Measurements from ENCODE around the gene F8.

The F8 gene

DNA sequence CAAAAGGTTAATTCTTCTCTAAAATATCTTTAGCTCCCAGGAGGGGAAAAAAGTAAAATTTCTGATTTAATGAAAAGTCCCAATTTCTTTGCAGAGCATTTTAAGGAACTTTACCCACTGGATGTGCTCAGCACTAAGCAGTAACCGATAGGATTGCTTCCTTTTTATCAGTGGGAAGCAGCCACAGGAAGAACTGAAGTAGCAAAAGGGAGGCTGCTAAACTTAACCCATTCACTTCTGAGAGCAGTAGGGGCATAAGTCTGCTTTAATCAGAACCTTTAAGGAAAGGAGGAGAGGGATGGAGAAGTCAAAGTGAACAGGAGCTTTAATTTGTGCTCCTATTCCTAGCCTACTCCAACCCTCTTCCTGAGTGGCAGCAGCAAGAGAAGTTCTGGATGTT, at the start of gene F8:
Gene F8, minus strand, starts transcription at position 139 of the 400 bp plus-strand sequence. CDS start 171 bp downstream, outside the sequence.
- DNase-seq = no peak

DNA sequence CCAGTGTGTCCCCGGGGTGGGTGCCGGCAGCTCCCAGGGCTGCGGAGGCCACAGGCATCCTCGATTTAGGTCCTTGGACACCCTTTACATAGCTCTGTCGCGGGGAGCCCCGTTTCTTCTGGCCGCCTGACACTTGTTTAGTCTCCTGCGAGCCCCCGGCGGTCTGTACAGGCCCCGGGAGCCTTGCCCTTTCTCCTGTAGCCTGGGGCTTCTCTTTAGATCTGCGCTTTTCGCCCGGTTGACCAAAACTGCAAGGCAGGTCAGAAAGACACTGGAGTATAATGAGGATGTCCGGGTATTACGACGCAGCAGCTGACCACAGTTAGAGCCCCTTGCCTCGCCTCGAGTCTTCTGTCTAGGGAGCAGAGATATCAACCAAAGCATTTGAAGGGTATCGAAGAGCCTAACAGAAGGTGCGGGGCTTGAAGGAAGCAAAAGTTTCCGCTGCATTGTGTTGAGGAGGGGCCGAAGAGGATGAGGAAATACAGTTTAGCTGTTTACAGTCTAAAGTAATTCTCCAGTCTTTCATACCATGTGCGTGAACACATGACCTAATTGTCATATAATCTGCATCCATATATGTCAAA, 49.3 kb upstream of the F8 start:
- DNase-seq = no peak

DNA sequence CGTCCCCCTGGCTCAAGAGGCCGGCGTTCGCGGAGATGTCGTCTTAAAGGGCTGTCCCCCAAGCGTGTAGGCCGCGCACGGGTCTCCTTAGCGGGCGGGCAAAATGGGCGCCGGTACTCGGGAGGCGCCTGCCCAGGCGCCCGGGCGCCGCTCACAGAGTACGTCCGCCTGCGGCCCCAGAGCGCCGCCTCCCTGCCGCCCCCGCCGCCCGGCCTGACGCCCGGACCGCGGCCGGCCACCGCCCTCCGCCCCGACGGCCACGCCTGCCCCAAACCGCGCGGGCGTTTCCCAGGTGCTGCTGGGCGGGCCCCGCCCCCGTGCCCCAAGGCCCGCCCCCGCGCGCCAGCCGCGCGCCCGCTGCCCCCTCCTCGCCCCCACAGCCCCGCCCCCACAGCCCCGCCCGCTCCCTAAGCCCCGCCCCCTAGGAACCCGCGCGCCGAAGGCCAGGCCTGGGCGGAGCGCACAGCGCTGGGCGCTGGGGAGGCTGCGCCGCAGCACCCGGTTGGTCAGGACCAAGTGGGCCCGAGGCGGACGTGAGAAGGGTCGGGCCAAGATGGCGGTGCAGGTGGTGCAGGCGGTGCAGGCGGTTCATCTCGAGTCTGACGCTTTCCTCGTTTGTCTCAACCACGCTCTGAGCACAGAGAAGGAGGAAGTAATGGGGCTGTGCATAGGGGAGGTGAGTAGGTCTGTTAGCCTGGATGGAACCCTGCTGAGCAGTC, 48.6 kb upstream of the F8 start, which contains the start of the genes BRCC3, CMC4 and MTCP1:
Gene BRCC3, plus strand, starts transcription at position 534 of the 719 bp plus-strand sequence. Its CDS starts 20 bp downstream, at position 554.
Gene CMC4, minus strand, starts transcription at position 162 of the 719 bp plus-strand sequence. CDS start 7,113 bp downstream, outside the sequence.
Gene MTCP1, minus strand, starts transcription at position 162 of the 719 bp plus-strand sequence. CDS start 5,126 bp downstream, outside the sequence.
- peak; percentile 61 to 66 for DNase-seq

DNA sequence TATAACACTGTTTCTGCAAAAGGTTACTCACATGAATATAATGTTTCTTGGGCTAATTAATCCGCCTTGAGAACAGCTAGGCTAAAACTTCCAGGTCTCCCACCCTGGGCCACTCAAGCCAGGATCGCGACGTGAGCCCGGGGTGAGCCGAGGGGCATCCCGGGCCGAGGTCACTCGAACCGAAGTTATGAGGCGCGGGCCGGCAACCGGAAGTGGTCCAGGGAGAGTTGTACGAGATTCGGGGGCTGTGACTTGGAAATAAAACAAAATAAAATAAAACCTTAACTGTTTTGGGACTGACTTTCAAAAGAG, 48.1 kb upstream of the F8 start:
- DNase-seq = no peak

DNA sequence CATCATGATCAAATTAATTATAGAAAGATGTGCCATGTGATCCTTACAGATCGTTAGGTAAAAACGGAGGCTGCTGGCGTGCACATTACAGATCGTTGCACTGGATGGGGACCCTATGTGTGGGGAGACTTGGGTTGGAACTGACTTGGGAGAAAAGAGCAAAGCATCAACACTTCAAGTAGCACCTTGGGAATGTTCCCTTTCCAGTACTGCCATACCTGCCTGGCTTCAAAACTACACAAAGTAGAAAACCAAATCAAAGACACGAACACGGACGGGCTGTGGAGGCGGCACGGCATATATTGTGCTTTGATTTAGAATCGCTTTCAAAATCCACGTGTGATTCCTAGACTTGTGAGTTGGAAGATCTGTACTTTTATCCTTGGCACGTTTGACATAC, 47.5 kb upstream of the F8 start:
- DNase-seq = no peak

DNA sequence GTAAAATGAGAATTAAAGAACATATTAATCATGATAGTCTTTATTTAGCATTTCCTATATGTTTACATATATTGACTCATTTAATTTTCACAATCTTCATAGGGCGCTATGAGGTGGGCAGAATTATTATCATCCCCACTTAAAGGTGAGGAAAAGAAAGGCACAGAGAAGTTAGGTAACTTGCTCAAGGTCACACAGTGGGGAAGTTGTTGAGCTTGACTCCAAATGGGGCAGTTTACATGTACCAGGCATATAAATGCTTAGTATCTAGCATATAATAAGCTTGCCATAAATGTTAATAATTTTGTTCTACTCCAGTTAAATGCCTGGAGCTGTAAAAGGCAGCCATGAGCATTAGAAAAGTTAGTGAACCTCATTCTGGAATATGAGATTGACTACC, 46.9 kb upstream of the F8 start:
- DNase-seq = no peak

DNA sequence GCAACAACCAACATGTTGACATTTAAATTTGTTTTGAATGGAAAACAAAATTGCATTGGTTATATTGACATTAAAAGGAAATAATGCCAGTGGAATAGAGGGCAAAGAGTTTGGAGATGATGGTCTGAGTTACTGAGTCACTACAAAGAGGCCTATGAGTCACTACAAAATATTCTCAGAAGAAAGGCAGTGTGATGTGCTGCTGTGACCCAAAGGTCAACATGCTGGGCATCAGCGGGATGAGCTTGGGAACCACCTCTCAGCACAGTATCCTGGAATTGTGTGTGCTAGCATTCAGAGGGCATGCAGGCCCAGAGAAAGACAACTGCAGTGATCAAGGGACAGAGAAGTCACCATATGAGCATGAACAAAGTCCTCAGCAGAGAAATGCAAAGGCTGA, 45.6 kb upstream of the F8 start:
- no peak for DNase-seq

DNA sequence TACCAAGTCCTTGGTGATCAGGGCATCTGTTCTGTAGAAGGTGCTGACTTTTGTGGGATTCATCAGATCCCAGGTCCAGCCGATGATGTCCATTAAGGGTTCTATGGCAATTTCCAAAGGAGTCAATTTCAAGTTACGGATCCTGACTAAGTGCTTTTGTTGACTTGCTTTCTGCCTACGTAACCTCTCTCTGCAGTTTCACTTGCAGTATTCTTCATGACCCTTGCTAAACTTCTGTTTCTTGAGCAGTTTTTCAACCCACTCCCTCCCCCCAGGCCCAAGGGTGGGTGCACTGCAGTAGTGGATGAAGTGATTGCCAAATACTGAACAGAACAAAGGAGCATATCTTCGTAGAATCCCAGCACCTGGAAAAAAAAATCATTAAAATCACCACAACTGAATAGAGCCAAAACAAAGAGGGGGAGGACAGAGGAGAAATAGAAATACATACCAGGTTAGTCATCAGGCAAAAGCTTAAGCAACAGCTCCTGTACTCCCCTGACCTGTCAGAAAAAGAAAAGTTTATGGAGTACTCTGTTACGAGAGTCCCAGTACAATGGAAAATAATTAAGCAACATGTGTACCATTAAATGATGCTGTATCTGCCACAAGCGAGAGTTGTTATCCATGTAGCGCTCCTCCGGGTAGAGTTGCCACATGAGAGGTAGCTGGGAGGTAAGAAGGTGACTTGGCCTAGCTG, 42.7 kb upstream of the F8 start:
- DNase-seq = no peak

DNA sequence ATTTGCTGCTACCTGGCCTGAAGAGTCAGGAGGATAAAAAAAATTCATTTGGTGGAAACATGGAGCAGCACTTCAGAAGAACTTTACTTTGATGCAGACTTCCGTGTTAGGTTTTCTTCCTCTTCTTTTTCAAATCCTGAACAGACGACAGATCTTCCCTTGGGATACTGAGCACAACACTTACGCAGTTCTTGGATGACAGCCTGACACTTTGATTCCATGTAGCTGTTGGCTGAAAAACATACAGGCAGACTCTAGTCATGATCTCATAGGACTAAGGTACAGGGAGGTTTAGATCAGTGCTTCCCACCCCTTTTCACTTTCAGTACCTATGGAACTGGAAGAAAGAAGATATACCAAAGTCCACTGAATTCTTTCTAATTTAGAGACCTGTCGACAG, 39.2 kb upstream of the F8 start:
- no peak for DNase-seq

DNA sequence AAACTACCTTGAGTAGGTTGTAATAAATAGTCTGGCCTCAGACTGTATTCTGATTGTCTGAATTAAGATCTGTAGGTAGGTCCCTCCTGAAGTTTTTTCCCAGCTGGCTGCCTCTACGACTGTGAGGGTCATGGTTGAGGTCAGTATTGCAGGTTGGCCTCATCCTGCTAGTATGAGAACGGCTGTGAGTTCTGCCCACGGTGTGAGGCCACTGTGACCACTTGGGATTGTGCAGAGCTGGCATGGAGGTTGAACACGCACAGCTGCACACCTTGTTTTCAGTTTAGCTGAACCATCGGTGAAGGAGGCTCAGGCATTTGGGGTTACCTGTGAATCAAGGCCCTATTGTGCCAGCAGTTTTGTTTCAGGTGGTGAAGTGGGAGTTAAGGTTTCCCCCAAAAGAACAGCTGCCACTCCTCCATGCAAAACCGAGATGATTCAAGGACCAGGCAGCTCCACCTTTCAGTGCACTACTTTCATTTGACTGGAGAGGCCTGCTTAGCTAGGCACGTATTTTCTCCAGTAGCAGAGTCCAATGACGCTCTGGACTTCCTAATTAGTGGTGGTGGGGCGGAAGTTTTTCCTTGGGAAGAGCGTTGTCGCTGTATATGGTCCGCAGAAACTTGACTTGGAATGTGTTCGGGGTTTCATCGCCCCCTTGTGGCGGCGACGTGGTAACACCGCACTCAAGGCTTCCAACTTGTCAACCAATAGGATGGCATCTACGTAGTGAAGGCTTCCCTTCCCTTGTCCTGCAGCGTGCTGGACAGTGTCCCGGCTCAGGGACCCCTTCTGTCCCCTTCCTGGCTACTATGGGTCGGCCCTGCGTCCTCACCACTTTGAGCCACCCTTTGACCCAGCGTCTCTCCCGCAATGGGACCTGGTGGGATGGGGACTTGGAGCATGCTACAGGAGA, 34.6 kb upstream of the F8 start:
- peak; percentile 35 to 37 for DNase-seq

DNA sequence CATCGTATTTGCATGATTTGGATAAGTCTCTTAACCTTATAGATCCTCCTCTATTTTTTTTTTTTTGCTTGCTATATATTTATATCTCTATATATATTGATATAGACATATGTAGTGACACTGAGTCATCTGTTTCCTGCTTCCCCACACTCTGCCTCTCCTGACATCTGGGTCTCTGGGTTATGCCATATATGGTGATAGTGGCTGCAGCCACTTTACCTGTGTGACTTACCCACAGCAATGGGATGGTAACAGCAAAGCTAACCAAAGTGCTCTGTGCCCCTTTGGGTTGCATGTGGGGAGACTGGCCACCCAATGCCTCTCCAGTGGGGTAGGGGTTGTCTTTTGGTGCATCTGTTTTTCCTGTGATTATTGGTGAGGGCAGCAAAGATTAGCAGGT, 33.9 kb upstream of the F8 start:
- no peak for DNase-seq

DNA sequence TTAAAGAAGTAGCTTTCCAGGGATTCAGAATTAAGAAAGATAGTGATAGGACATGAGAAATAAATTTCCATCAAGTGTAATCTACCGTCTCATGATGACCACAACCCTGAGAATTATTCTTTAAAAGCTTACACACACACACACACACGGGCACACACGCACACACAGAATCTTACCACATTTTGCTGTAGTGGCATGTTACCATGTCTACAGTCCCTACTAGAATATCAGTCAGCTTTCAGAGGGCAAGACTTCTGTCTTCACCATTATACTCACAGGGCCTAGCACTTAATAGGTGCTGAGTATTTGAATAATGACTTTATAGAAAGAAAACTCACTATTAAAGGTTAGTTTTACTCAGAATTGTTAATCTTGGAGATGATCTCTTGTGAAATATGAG, 33.0 kb upstream of the F8 start:
- DNase-seq = no peak

DNA sequence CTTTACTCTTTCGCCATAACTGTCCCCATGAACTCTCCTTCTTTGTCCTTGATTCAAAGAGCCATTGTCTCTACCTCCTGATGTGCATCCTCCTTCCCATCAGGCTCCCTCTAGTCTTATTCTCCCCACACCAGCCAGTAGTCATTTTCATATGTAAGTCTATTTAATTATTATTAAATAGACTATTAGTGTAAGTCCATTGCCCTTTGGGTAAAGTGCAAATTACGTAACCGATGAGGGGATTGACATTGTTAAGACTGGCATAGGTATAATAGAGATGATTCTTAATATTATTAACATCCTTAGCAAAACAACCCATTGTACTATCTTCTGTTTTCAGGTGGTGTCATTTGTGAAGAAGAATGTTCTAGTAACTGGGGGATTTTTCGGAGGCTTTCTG, 31.7 kb upstream of the F8 start:
- no peak for DNase-seq

DNA sequence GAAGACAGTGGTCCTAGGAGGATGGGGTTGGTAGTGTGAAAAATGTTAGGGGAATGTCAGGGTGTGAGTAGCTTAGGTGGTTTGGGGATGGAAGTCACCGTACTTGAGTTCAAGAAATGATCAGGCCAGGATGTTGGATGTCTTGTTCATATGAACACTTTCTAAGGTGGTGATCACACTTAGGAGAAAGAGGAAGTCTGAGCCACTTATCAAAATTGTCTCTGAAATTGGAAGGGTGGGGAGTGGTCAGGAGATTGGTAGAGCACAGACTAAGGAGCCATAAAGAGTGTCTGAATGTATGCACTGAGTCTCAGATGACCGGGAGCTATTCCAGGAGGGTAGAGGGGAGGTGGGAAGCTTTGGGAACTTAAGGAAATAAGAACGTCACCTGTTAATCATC, 31.1 kb upstream of the F8 start:
- DNase-seq = no peak

DNA sequence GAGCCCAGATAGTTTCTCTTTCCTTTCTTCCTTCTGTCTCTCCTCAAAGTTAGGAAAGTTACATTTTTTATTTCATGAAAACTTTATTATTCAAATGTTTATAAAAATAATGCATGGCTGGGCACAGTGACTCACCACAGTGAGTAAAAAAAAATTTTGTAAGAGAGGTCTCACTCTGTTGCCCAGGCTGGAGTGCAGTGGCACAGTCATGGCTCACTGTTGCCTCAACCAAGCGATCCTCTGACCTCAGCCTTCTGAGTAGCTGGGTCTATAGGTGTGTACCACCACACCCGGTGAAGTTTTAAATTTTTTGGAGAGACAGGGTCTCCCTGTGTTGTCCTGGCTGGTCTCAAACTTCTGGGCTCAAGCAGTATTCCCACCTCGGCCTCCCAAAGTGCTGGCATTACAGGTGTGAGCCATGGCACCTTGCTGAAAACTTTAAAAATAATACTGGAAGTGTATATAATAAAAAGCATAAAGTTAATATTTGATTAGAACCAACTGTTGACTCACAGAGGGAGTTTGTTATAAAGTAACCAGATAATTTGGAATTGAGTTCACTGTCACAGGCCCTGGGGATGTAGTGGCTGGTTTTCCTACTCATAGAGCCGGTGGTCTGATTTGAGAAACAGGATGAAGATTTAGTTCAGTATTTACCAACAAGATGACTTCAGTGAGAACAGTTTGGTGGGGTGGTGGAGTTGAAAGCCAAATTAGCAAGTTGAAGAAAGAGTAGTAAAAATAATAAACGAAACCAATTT, 30.4 kb upstream of the F8 start:
- no peak for DNase-seq

DNA sequence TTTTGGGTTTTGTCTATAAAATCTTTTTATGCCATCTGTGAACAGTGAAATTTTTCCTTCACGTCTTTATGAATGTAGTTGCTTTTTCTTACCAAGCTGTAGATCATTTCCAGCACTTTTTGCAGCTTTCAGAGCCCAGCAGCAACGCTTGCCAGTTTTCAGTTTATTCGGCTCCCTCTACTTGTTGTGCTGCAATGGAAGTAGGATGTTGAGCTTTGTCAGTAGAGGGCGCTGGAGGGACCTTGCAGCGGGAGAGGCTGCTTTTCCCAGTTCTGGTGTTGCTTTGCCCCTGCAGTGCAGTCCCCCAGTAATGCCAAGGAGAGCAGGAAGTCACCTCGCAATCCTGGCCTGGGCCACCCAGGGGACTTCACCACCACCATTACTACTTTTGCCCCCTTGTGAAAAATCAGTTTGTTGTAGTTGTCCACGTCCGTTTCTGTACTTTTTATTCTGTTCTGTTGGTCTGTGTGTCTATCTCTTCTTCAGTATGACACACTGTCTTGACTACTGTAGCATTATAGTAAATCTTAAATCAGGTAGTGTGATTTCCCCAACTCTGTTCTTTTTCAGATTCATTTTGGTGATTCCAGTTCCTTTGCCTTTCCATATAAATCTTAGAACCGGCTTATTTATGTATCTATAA, 26.6 kb upstream of the F8 start:
- DNase-seq = peak; percentile 34 to 46

DNA sequence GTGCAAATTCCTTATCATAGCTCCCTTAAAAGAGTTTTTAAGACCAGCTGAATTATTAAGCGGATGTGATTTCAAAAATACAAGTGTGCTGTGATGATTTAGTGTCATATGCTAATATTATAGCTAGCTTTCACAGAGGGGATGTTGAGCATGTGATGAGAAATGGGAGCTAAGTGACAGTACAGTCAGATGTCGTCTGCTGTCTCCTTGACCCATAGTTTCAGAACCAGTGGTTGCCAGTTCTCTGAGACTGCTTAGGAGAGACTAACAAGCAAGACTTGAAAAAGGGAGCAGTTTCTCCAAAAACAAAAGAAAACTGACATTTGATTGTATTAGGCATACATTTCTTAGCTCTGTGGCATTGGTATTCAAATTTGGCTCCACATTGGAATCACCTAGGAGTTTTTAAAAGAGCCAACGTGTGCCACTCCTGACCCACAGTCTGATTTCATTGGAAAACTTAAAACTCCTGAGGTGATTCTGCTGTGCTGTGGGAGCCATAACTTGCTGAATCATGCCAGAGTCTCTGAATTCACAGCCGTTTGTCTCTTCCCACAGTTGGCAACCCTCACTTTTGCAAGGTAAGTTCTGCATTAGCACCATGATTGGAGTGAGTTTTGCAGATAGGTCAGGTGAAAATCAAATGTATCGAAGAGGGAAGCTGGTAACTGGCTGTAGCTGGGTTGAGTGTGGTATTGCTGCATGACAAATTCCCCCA, 24.4 kb upstream of the F8 start:
- DNase-seq = no peak

DNA sequence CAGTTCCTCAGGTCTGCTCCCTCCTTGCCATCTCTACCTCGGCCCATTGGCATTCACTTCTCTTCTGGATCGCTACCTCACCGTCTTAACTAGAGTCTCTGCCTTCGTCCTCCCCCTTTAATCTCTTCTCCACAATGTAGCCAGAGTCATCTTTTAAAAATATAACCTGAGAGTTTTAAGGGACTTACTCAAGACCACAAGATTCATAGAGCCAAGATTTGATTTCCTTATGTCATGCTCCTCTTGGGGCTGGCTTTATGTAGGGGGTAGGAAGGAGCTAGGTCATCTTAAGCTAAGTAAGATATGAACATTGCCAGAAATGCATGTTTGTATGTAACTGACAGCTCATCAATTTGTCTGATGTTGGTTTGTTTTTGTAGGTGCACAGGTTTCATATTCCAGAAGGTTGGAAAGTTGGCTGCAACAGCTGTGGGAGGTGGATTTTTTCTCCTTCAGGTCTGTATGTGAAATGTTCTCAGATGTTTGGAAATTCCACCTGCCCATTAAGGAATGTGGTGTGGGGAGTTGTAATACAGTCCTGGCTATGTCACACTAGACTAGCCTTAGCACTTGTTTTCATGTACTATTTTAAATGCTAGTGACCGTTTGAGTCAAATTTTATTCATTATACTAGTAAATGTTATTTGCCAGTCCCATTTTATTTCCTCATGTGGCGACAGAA, 23.7 kb upstream of the F8 start:
- DNase-seq = no peak

DNA sequence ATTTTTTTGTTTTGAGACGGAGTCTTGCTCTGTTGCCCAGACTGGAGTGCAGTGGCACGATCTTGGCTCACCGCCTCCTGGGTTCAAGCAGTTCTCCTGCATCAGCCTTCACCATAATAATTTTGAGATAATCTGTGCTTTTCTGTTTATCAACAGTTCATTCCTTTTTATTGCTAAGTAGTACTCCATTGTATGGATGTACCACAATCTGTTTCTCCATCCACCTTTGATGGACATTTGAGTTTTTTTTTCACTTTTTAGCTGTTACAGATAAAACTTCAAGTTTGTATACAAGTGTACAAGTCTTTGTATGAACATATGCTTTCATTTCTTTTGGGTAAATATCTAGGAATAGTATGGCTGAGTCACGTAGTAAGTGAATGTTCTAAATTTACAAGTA, 13.2 kb upstream of the F8 start:
- no peak for DNase-seq

DNA sequence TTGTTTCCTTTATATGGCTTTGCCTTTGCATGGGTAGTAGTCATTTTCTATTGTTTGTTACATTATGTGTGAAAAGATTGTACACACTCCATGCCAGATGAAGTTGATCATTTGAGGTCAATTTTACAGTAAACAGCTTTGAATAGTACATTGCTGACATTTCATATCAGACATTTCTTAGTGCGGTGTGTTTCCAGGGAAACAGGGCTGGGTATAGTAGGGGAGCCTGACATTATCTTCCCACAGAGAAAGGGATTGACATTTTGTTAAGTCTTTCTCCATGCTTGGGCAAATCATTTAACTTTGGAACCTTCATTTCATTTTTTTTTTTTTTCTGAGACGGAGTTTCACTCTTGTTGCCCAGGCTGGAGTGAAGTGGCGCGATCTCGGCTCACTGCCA, 9.1 kb upstream of the F8 start:
- no peak for DNase-seq

Measured in stimulated activated CD4-positive, alpha-beta T cell treated with anti-CD3 and anti-CD28 coated beads, Interleukin-2, amount 100 ng/mL, for 48 hours (primary cell).